Measurements from ENCODE around the gene PDCL3.

Gene PDCL3

GRCh38 chr2:100612388-100613000 lies 49.7 kb downstream of the PDCL3 start:
- DNase-seq (ENCODE audit: low spot score), result no peak

- DNase-seq (ENCODE audit: low spot score), result no peak
Measured at GRCh38 chr2:100613719-100614118, 50.9 kb downstream of the PDCL3 start.

GRCh38 chr2:100614455-100615000 lies 51.7 kb downstream of the PDCL3 start:
- DNase-seq (ENCODE audit: low spot score), result no peak

GRCh38 chr2:100615471-100615870 lies 52.7 kb downstream of the PDCL3 start:
- no peak for DNase-seq (ENCODE audit: low spot score)

GRCh38 chr2:100615886-100616285 lies 53.1 kb downstream of the PDCL3 start:
- DNase-seq (ENCODE audit: low spot score), result no peak

- DNase-seq (ENCODE audit: low spot score), result no peak
Measured at GRCh38 chr2:100616841-100617390, 54.1 kb downstream of the PDCL3 start.

- no peak for DNase-seq (ENCODE audit: low spot score)
Measured at GRCh38 chr2:100619951-100620350, 57.2 kb downstream of the PDCL3 start.

GRCh38 chr2:100620481-100620880 lies 57.7 kb downstream of the PDCL3 start:
- no peak for DNase-seq (ENCODE audit: low spot score)

- no peak for DNase-seq (ENCODE audit: low spot score)
Measured at GRCh38 chr2:100621371-100621951, 58.7 kb downstream of the PDCL3 start.

- no peak for DNase-seq (ENCODE audit: low spot score)
Measured at GRCh38 chr2:100623033-100623715, 60.4 kb downstream of the PDCL3 start.

GRCh38 chr2:100623930-100624329 lies 61.1 kb downstream of the PDCL3 start:
- no peak for DNase-seq (ENCODE audit: low spot score)

- DNase-seq (ENCODE audit: low spot score), result no peak
Measured at GRCh38 chr2:100624536-100624935, 61.7 kb downstream of the PDCL3 start.

- DNase-seq (ENCODE audit: low spot score), result no peak
Measured at GRCh38 chr2:100625717-100626116, 62.9 kb downstream of the PDCL3 start.
